GM12875 (cell line): ENCODE data around the gene ATE1.

Experiments used
- H3K4me3 ChIP-seq: one replicate; pipeline ENCODE4 v1.5.1; 2011; ENCODE audit warnings: low read depth, low read length, control low read depth
- CTCF ChIP-seq: IDR thresholded peaks from 2 replicates; pipeline ENCODE4 v1.5.1; 2011; ENCODE audit warnings: low read depth, mild to moderate bottlenecking, control low read depth, inconsistent platforms, low read length, moderate library complexity, borderline replicate concordance; ENCODE audit not compliant: insufficient read depth

The ATE1 gene

DNA sequence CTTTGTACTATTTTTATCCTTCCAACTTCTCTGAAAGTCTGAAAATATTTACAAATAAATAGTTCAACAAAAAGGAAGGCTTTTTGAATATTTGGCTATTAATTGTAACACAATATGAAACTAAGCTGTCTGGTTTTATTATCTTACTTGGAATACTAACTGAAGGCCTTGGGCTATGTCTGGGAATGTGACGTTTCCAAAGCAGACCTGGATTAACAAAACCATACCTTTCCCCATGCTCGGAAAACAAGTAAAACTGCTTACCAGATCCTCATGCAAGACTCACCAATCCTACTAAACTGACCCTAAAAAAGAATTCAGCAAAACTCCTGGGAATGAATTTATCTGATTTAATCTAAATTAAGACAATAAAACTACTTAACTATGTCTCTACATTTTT lies 116.4 kb downstream of the ATE1 start:
- H3K4me3 ChIP-seq = no peak overlapping the region
- no peak for TF ChIP-seq CTCF

DNA sequence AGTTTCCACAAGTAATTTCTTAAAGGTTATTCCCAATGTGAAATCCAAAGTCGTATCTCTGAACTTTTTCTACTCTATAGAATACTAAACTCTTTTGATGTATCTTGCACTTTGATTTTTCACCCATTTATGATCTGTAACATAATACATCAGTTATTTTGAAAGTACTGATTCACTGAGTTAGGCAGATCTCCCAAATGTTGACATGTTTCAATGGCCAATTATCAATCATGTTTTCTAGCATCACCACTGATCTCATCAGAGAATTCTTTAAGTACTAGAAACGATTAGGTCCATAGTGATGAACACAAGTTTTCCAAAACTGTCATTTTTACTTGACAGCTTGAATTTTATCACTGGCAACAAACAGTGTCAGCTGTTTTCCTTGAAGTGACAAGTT lies 119.0 kb downstream of the ATE1 start:
- H3K4me3 ChIP-seq = no peak overlapping the region
- no peak for TF ChIP-seq CTCF

GRCh38 chr10:121804460-121804859 lies 123.4 kb downstream of the ATE1 start:
- no peak for TF ChIP-seq CTCF
- H3K4me3 ChIP-seq = no peak overlapping the region

DNA sequence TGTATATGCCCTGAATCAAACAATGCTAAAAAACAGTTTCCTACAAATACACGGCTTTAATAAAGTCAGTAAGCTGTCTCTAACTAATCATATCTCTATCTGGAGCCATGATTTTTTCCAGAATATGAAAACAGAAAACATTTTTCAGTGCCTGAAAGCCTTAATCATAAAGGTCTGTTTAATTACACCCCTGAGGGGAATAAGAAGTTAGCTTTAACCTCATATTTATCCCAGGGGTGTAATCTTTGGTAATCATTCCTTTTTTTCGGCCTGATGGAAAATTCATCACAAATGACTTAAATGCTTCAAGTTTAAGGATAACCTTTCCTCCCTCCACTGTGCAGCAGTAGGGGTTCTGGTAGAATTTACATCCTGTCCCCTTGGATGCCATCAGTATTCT lies 124.2 kb downstream of the ATE1 start:
- no peak overlapping the region for H3K4me3 ChIP-seq

GRCh38 chr10:121800831-121801230 lies 127.0 kb downstream of the ATE1 start:
- H3K4me3 ChIP-seq = no peak overlapping the region
- no peak for TF ChIP-seq CTCF

More for the DNA sequence above, 124.2 kb downstream of the ATE1 start:
- no peak for TF ChIP-seq CTCF

- no peak overlapping the region for H3K4me3 ChIP-seq
- no peak for TF ChIP-seq CTCF
Observed at GRCh38 chr10:121800146-121800545, 127.7 kb downstream of the ATE1 start.

GRCh38 chr10:121797490-121797889 lies 130.3 kb downstream of the ATE1 start:
- H3K4me3 ChIP-seq = no peak overlapping the region
- no peak for TF ChIP-seq CTCF
